ENCODE data around the gene GID4. TPM values are rescaled to one million over a fixed set of nuclear protein-coding genes. Genes with fewer than 3 reads are reported as not detected.

Gene GID4
- total and polyA plus RNA-seq, 2 of the 4 experiments (the other 2 are of a cell fraction): 3.9 to 5.6 TPM

GRCh38 chr17:18100616-18101015 lies 61.4 kb downstream of the GID4 start:
- Histone ChIP-seq H3K9me3 (ENCODE audit: control insufficient read depth, insufficient read depth, low read length) (no peaks in the 10 kb centered on the region), H2AFZ (replicated peaks; ENCODE audit: low read length, poor library complexity) (no peak overlapping the region), H3K23ac (ENCODE audit: low read depth, low read length) (no peak overlapping the region), H3K14ac (replicated peaks; ENCODE audit: low read depth, low read length) (no peak overlapping the region), H3K9ac (ENCODE audit: low read depth, low read length) (no peak overlapping the region), H2BK120ac (ENCODE audit: low read depth, low read length) (no peak overlapping the region), H3K4ac (ENCODE audit: low read depth, low read length) (no peak overlapping the region), H2BK5ac (ENCODE audit: low read depth, low read length, poor library complexity, severe bottlenecking) (no peak overlapping the region), H3K36me3 (ENCODE audit: control insufficient read depth, insufficient read depth, low read length) (peaks cover 79% of the 10 kb centered on the region), H4K5ac (ENCODE audit: low read depth, low read length) (no peak overlapping the region), H3K9me1 (ENCODE audit: insufficient read depth, low read length) (peaks cover 5% of the 10 kb centered on the region; the same call in 1 of the 2 replicates), H3K27ac (ENCODE audit: insufficient read depth, low read length) (no peak overlapping the region), H2AK5ac (ENCODE audit: low read depth, low read length) (no peak overlapping the region), H3K56ac (ENCODE audit: extremely low read depth, insufficient read depth, low read length) (no peak overlapping the region), H4K91ac (ENCODE audit: insufficient read depth, low read depth, low read length) (no peak overlapping the region), H2AK9ac (replicated peaks; ENCODE audit: low read depth, low read length, poor library complexity) (no peak overlapping the region), H3K27me3 (ENCODE audit: control insufficient read depth, insufficient read depth, low read length) (no peaks in the 10 kb centered on the region), H3K4me2 (ENCODE audit: low read depth, low read length) (no peak overlapping the region), H4K20me1 (ENCODE audit: insufficient read depth, low read length) (peaks cover 10% of the 10 kb centered on the region), H3K18ac (ENCODE audit: low read depth, low read length) (no peak overlapping the region), H2BK15ac (ENCODE audit: low read depth, low read length) (no peak overlapping the region), H3K4me1 (ENCODE audit: control insufficient read depth, insufficient read depth, low read length) (no peaks in the 10 kb centered on the region), H3K79me1 (ENCODE audit: low read depth in 1 of 2, low read length in 2 of 2) (peaks cover 3 to 9% of the 10 kb centered on the region in 2 experiments; a peak in 2 of 4 replicates), H2BK20ac (ENCODE audit: low read depth, low read length) (no peak overlapping the region), H4K8ac (ENCODE audit: low read depth in 2 of 2, low read length in 2 of 2) (no peak overlapping the region), H3K4me3 (ENCODE audit: insufficient read depth, low read depth, low read length) (no peak overlapping the region)
- POLR2A ChIA-PET (ENCODE audit: unreplicated experiment): no interaction called here
- CTCF ChIA-PET: no interaction called here
- intact Hi-C loops (cut with micrococcal nuclease) (no loop called here), dilution Hi-C loops (cut with HindIII; ENCODE audit: low sequenced_read_pairs, unreplicated experiment) (no loop called here), in situ Hi-C loops (cut with MboI; ENCODE audit: low sequenced_read_pairs) (no loop called here)
- WGBS, 2 experiments (ENCODE audit: extremely low coverage in 2 of 2, insufficient read length in 1 of 2): 85% methylated on average over 8 of the region's 10 CpGs; no CpG with 5 or more reads in 1 of the 2 experiments
- no TSS peak for BruUV-seq (replicated peaks)
- TF ChIP-seq NFE2L2 (IDR thresholded peaks at IDR 0.05; ENCODE audit: low read depth, low read length) (no peak), POLR2A (IDR thresholded peaks at IDR 0.05; ENCODE audit: low read depth, low read length) (no peak), RCOR1 (IDR thresholded peaks at IDR 0.05; ENCODE audit: insufficient replicate concordance, low read length) (no peak), FOS (IDR thresholded peaks at IDR 0.05; ENCODE audit: low read depth, low read length) (no peak), CEBPB (IDR thresholded peaks at IDR 0.05; ENCODE audit: low read depth, low read length) (no peak), ELK1 (IDR thresholded peaks at IDR 0.05; ENCODE audit: borderline replicate concordance, low read depth, low read length) (no peak), RFX5 (IDR thresholded peaks at IDR 0.05; ENCODE audit: low read depth, low read length) (no peak), BHLHE40 (IDR thresholded peaks at IDR 0.05; ENCODE audit: low read depth, low read length) (no peak), MAZ (IDR thresholded peaks at IDR 0.05; ENCODE audit: borderline replicate concordance, low read depth, low read length) (no peak), CTCF (conservative IDR thresholded peaks at IDR 0.05; ENCODE audit: low read depth, low read length) (no peak)
- no peak for DNase-seq
- ATAC-seq (ENCODE audit: low read depth): no peak

All from IMR-90 (cell line).